IMR-90 (cell line): Measurements from ENCODE around the gene BACH1. TPM values are rescaled to one million over a fixed set of nuclear protein-coding genes. Genes with fewer than 3 reads are reported as not detected.

Experiments used
- ATAC-seq: fragments of 200-7000 bp; cut with Tn5 transposase; 2 replicates; pipeline ENCODE4 v1.9.1; 2020; ENCODE audit warnings: low read depth, mild to moderate bottlenecking, moderate library complexity
- BruUV-seq: library from RNA; stranded (reverse); fragments of 400-500 nt; replicated peaks from 2 replicates; lab custom pipeline; 2021; lab: Mats Ljungman, UMichigan
- CTCF ChIA-PET: fragments of 300-600 bp; formaldehyde crosslinking; extraction: SDS; loops from one replicate; lab custom pipeline; 2021; ENCODE audit warnings: antibody characterized with exemption; lab: Yijun Ruan, JAX
- POLR2A ChIA-PET: fragments of 300-600 bp; sonication (Branson Sonifier 250); formaldehyde crosslinking; loops from one replicate; lab custom pipeline; 2022; ENCODE audit warnings: antibody characterized with exemption; ENCODE audit not compliant: unreplicated experiment; lab: Charles Lee
- DNase-seq: peaks from one replicate; pipeline ENCODE4 v3.0.0; 2013
- H2AFZ ChIP-seq: replicated peaks from 2 replicates; pipeline ENCODE3; 2013; ENCODE audit warnings: low read length, mild to moderate bottlenecking; ENCODE audit not compliant: poor library complexity
- H2AK5ac ChIP-seq: 2 replicates; pipeline ENCODE4 v1.6.1; 2013; ENCODE audit warnings: low read depth, low read length, inconsistent platforms
- H2AK9ac ChIP-seq: replicated peaks from 2 replicates; pipeline ENCODE3; 2013; ENCODE audit warnings: mild to moderate bottlenecking, low read depth, low read length, moderate library complexity; ENCODE audit not compliant: poor library complexity
- H2BK120ac ChIP-seq: 2 replicates; pipeline ENCODE4 v1.6.1; 2013; ENCODE audit warnings: low read depth, low read length, inconsistent platforms
- H2BK15ac ChIP-seq: 3 replicates; pipeline ENCODE4 v1.6.1; 2013; ENCODE audit warnings: low read depth, low read length, inconsistent platforms
- H2BK20ac ChIP-seq: 2 replicates; pipeline ENCODE4 v1.6.1; 2013; ENCODE audit warnings: low read depth, mild to moderate bottlenecking, inconsistent platforms, low read length, moderate library complexity
- H2BK5ac ChIP-seq: 2 replicates; pipeline ENCODE4 v1.6.1; 2013; ENCODE audit warnings: mild to moderate bottlenecking, low read depth, low read length, inconsistent platforms; ENCODE audit not compliant: poor library complexity, severe bottlenecking
- H3K14ac ChIP-seq: replicated peaks from 2 replicates; pipeline ENCODE4 v1.6.1; 2013; ENCODE audit warnings: low read depth, low read length, inconsistent platforms
- H3K18ac ChIP-seq: 2 replicates; pipeline ENCODE4 v1.6.1; 2013; ENCODE audit warnings: low read depth, low read length, control low read depth
- H3K23ac ChIP-seq: 2 replicates; pipeline ENCODE4 v1.6.1; 2013; ENCODE audit warnings: low read depth, low read length, inconsistent platforms
- H3K27ac ChIP-seq: 2 replicates; pipeline ENCODE4 v1.5.1; 2013; ENCODE audit warnings: mild to moderate bottlenecking, control low read depth, low read length; ENCODE audit not compliant: insufficient read depth
- H3K27me3 ChIP-seq: 2 replicates; pipeline ENCODE4 v1.6.1; 2013; ENCODE audit warnings: low read length; ENCODE audit not compliant: control insufficient read depth, insufficient read depth
- H3K36me3 ChIP-seq: 2 replicates; pipeline ENCODE4 v1.6.1; 2013; ENCODE audit warnings: low read length, mixed read lengths; ENCODE audit not compliant: control insufficient read depth, insufficient read depth
- H3K4ac ChIP-seq: 2 replicates; pipeline ENCODE4 v1.6.1; 2013; ENCODE audit warnings: low read depth, low read length, inconsistent platforms
- H3K4me1 ChIP-seq: 2 replicates; pipeline ENCODE4 v1.6.1; 2013; ENCODE audit warnings: low read length, mixed read lengths; ENCODE audit not compliant: control insufficient read depth, insufficient read depth
- H3K4me2 ChIP-seq: 2 replicates; pipeline ENCODE4 v1.6.1; 2013; ENCODE audit warnings: low read depth, mild to moderate bottlenecking, control low read depth, low read length, moderate library complexity
- H3K4me3 ChIP-seq: 2 replicates; pipeline ENCODE4 v1.5.1; 2013; ENCODE audit warnings: low read depth, mild to moderate bottlenecking, control low read depth, low read length, moderate library complexity; ENCODE audit not compliant: insufficient read depth
- H3K56ac ChIP-seq: 2 replicates; pipeline ENCODE4 v1.6.1; 2013; ENCODE audit warnings: low read length, inconsistent platforms; ENCODE audit not compliant: insufficient read depth; ENCODE audit errors: extremely low read depth
- H3K79me1 ChIP-seq, 2 experiments: 2 replicates each; pipeline ENCODE4 v1.6.1; 2013; ENCODE audit warnings: low read length in 2 of 2, inconsistent platforms in 1 of 2, low read depth in 1 of 2
- H3K9ac ChIP-seq: 2 replicates; pipeline ENCODE4 v1.6.1; 2013; ENCODE audit warnings: low read depth, low read length, control low read depth
- H3K9me1 ChIP-seq: 2 replicates; pipeline ENCODE4 v1.6.1; 2013; ENCODE audit warnings: low read length, inconsistent platforms; ENCODE audit not compliant: insufficient read depth
- H3K9me3 ChIP-seq: 2 replicates; pipeline ENCODE4 v1.6.1; 2013; ENCODE audit warnings: low read length; ENCODE audit not compliant: control insufficient read depth, insufficient read depth
- H4K20me1 ChIP-seq: 2 replicates; pipeline ENCODE4 v1.6.1; 2013; ENCODE audit warnings: low read length, inconsistent platforms; ENCODE audit not compliant: insufficient read depth
- H4K5ac ChIP-seq: 2 replicates; pipeline ENCODE4 v1.6.1; 2013; ENCODE audit warnings: mild to moderate bottlenecking, low read depth, low read length, control low read depth
- H4K8ac ChIP-seq, 2 experiments: 2 replicates each; pipeline ENCODE4 v1.6.1; 2013; ENCODE audit warnings: low read depth in 2 of 2, low read length in 2 of 2, control low read depth in 1 of 2, inconsistent platforms in 1 of 2
- H4K91ac ChIP-seq: 2 replicates; pipeline ENCODE4 v1.6.1; 2013; ENCODE audit warnings: low read depth, low read length, inconsistent platforms; ENCODE audit not compliant: insufficient read depth
- BHLHE40 ChIP-seq: fragments of 150-350 bp; IDR thresholded peaks from 2 replicates; pipeline ENCODE4 v1.6.1; 2016; ENCODE audit warnings: mild to moderate bottlenecking, low read depth, low read length
- CEBPB ChIP-seq: IDR thresholded peaks from 2 replicates; pipeline ENCODE4 v1.6.1; 2012; ENCODE audit warnings: low read depth, low read length, improper control_type of control experiment
- CHD1 ChIP-seq: IDR thresholded peaks from 2 replicates; pipeline ENCODE4 v1.6.1; 2012; ENCODE audit warnings: low read depth, low read length, improper control_type of control experiment
- CTCF ChIP-seq: conservative IDR thresholded peaks from 2 replicates; pipeline ENCODE4 v1.5.1; 2012; ENCODE audit warnings: mild to moderate bottlenecking, low read depth, low read length, improper control_type of control experiment
- MAFK ChIP-seq: IDR thresholded peaks from 2 replicates; pipeline ENCODE4 v1.6.1; 2012; ENCODE audit warnings: low read depth, low read length, improper control_type of control experiment
- MAZ ChIP-seq: IDR thresholded peaks from 2 replicates; pipeline ENCODE4 v1.6.1; 2012; ENCODE audit warnings: low read depth, mild to moderate bottlenecking, low read length, improper control_type of control experiment, moderate library complexity, borderline replicate concordance
- MXI1 ChIP-seq: IDR thresholded peaks from 2 replicates; pipeline ENCODE4 v1.6.1; 2012; ENCODE audit warnings: low read depth, mild to moderate bottlenecking, low read length, moderate library complexity, borderline replicate concordance
- NFE2L2 ChIP-seq: fragments of 150-350 bp; IDR thresholded peaks from 2 replicates; pipeline ENCODE4 v1.6.1; 2016; ENCODE audit warnings: low read depth, mild to moderate bottlenecking, low read length
- RCOR1 ChIP-seq: IDR thresholded peaks from 2 replicates; pipeline ENCODE4 v1.6.1; 2012; ENCODE audit warnings: mild to moderate bottlenecking, low read length, improper control_type of control experiment; ENCODE audit not compliant: insufficient replicate concordance
- WGBS, 2 experiments: methylation state at CpG; one replicate each; pipeline versions ENCODE4 v1.1.5 to v1.1.7; 2013; ENCODE audit warnings: missing lambda C conversion rate in 2 of 2; ENCODE audit not compliant: insufficient read length in 1 of 2; ENCODE audit errors: extremely low coverage in 2 of 2; 5-methylcytosine and 5-hydroxymethylcytosine counted together
- dilution Hi-C: fragments of 300-500 bp; cut with HindIII; formaldehyde crosslinking; loops from one replicate; pipeline ENCODE4 v1.14.3; 2018; ENCODE audit warnings: low sequenced_read_pairs; ENCODE audit not compliant: unreplicated experiment
- in situ Hi-C: fragments of 300-500 bp; cut with MboI; formaldehyde crosslinking; loops from 3 replicates; pipeline ENCODE4 v1.14.3; 2019; ENCODE audit warnings: low sequenced_read_pairs, inconsistent platforms, mixed read lengths
- intact Hi-C: fragments of 100-400 bp; cut with micrococcal nuclease; formaldehyde crosslinking; loops from 2 replicates; pipeline ENCODE4 v1.10.0; 2022
- polyA plus RNA-seq, 3 experiments: library from polyadenylated mRNA; depleted of rRNA; stranded (reverse); fragments of >200 nt; gene quantifications; 2 replicates each; pipeline ENCODE4 v1.2.3, GENCODE V29; 2012; ENCODE audit warnings: low replicate concordance in 1 of 3
- total RNA-seq: library from RNA; depleted of rRNA; stranded (reverse); fragments of >200 nt; gene quantifications from 2 replicates; pipeline ENCODE4 v1.2.3, GENCODE V29; 2012

BACH1 gene
- total and polyA plus RNA-seq, 2 of the 4 experiments (the other 2 are of a cell fraction): 23.1 to 108 TPM

- H2AK5ac ChIP-seq: no peak overlapping the region
Observed at GRCh38 chr21:29307718-29308455, 9.2 kb downstream of the BACH1 start.

More at GRCh38 chr21:29307718-29308455, 9.2 kb downstream of the BACH1 start:
- H3K4me3 ChIP-seq: no peak overlapping the region
- 0 out of 2 replicates have a peak overlapping the region, but pooled peaks have one; percentile 28 for H3K23ac ChIP-seq
- no peak overlapping the region for H4K91ac ChIP-seq
- H2BK5ac ChIP-seq: peak overlapping the region; percentile 64
- no peaks in the 10 kb centered on the region for H3K9me3 ChIP-seq
- dilution Hi-C loops (no loop called here), in situ Hi-C loops (loop anchor here (10.0 kb wide), 1 partner anchor 133 kb away; no protein-coding TSS in a partner anchor), intact Hi-C loops (no loop called here)
- H4K20me1 ChIP-seq: peaks cover 97% of the 10 kb centered on the region
- ChIA-PET POLR2A (no interaction called here), CTCF (no interaction called here)
- H2BK120ac ChIP-seq: no peak overlapping the region
- peak overlapping the region; percentile 59; the same call in 1 of the 2 replicates for H3K4me2 ChIP-seq
- no peaks in the 10 kb centered on the region for H3K27me3 ChIP-seq
- no TSS peak for BruUV-seq
- WGBS, 2 experiments: 100% methylated on average over 1 of the region's 3 CpGs; no CpG with 5 or more reads in 1 of the 2 experiments
- no peak overlapping the region for H2BK20ac ChIP-seq
- H2BK15ac ChIP-seq: no peak overlapping the region
- no peak overlapping the region for H4K8ac ChIP-seq
- no peak for TF ChIP-seq CTCF
- no peak for TF ChIP-seq RCOR1
- TF ChIP-seq CHD1: no peak
- TF ChIP-seq BHLHE40: no peak
- TF ChIP-seq MAFK: no peak
- TF ChIP-seq NFE2L2: no peak
- no peak for TF ChIP-seq CEBPB
- no peak for TF ChIP-seq MAZ
- no peak for TF ChIP-seq MXI1
- peaks cover 0 to 53% of the 10 kb centered on the region in 2 experiments; a peak in 2 of 4 replicates for H3K79me1 ChIP-seq
- H4K5ac ChIP-seq: no peak overlapping the region
- H3K27ac ChIP-seq: no peak overlapping the region
- H3K4me1 ChIP-seq: peaks cover 20% of the 10 kb centered on the region
- H3K36me3 ChIP-seq: peaks cover 6% of the 10 kb centered on the region
- H3K56ac ChIP-seq: no peak overlapping the region
- 0 out of 2 replicates have a peak overlapping the region, but pooled peaks have one; percentile 19 for H3K14ac ChIP-seq
- ATAC-seq: no peak
- H2AK9ac ChIP-seq: no peak overlapping the region
- H3K9me1 ChIP-seq: peaks cover 13% of the 10 kb centered on the region
- no peak overlapping the region; the same call in 1 of the 2 replicates for H3K18ac ChIP-seq
- H3K4ac ChIP-seq: no peak overlapping the region
- no peak overlapping the region for H2AFZ ChIP-seq
- DNase-seq: no peak
- H3K9ac ChIP-seq: no peak overlapping the region
